SIG-M5 treated with dmso at 0.1 percent for 504 hours (cell line): ENCODE data around the gene SCAF11.
"Not testable (repeated sequence)": the region's sequence is repeated elsewhere in the genome, so short reads cannot be mapped to it uniquely, and the experiment has no call there.

Experiments used
- DNase-seq: peaks from one replicate; lab custom pipeline; 2025; ENCODE audit not compliant: unreplicated experiment; lab: John Stamatoyannopoulos, UW

The SCAF11 gene, protein sequence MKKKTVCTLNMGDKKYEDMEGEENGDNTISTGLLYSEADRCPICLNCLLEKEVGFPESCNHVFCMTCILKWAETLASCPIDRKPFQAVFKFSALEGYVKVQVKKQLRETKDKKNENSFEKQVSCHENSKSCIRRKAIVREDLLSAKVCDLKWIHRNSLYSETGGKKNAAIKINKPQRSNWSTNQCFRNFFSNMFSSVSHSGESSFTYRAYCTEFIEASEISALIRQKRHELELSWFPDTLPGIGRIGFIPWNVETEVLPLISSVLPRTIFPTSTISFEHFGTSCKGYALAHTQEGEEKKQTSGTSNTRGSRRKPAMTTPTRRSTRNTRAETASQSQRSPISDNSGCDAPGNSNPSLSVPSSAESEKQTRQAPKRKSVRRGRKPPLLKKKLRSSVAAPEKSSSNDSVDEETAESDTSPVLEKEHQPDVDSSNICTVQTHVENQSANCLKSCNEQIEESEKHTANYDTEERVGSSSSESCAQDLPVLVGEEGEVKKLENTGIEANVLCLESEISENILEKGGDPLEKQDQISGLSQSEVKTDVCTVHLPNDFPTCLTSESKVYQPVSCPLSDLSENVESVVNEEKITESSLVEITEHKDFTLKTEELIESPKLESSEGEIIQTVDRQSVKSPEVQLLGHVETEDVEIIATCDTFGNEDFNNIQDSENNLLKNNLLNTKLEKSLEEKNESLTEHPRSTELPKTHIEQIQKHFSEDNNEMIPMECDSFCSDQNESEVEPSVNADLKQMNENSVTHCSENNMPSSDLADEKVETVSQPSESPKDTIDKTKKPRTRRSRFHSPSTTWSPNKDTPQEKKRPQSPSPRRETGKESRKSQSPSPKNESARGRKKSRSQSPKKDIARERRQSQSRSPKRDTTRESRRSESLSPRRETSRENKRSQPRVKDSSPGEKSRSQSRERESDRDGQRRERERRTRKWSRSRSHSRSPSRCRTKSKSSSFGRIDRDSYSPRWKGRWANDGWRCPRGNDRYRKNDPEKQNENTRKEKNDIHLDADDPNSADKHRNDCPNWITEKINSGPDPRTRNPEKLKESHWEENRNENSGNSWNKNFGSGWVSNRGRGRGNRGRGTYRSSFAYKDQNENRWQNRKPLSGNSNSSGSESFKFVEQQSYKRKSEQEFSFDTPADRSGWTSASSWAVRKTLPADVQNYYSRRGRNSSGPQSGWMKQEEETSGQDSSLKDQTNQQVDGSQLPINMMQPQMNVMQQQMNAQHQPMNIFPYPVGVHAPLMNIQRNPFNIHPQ (N-terminal part only)

DNA sequence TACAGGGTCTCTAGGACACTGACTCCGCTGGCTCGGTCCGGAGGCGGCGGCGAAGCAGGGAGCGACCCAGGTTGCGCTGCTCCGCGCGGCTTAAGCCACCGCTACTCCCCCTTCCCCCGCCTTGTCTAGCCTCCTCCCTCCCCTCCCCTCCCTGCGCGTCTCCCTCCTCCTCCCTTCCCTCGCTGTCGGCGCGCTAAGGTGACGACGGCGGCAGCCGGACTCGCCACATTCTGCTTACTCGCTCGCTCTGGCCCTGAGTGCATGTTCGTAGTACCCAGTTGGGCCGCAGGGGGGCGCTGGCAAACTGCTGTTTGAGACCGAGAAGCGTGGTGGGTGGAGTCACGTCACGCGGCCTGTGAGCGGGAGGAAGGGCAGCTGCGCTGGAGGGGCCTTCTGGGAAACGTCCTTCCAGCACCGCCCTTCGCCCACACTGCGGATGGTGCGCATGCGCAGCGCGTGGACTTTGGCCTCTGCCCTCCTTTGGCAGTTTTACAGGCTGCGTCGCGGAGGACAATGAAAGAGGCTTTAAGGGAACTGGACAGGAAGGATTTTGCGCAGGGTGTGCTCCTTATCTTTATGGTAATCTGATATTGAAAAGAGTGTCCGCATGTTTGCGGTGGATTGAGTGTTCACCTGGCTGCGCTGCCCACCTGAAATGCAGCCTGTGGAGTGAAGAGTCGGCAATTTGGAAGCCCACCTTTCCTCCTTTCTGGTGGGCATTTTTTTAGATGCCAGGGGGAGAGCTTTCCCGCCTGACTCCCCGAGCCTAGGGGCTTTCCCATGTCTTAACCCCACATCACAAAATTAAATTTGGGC is at the start of gene SCAF11:
Gene SCAF11 (minus strand): TSS at position 107 of the 816 bp plus-strand sequence. CDS start 26,407 bp downstream, outside the sequence.
- peak; percentile 99 for DNase-seq

DNA sequence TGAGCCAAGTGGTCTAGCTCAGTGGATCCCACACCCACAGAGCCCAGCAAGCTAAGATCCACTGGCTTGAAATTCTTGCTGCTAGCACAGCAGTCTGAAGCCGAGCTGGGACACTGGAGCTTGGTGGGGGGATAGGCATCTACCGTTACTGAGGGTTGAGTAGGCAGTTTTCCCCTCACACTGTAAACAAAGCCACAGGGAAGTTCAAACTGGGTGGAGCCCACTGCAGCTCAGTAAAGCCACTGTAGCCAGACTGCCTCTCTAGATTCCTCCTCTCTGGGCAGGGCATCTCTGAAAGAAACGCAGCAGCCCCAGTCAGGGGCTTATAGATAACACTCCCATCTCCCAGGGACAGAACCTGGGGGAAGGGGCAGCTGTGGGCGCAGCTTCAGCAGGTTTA is 46.7 kb upstream of the SCAF11 start:
- not testable (repeated sequence) for DNase-seq

DNA sequence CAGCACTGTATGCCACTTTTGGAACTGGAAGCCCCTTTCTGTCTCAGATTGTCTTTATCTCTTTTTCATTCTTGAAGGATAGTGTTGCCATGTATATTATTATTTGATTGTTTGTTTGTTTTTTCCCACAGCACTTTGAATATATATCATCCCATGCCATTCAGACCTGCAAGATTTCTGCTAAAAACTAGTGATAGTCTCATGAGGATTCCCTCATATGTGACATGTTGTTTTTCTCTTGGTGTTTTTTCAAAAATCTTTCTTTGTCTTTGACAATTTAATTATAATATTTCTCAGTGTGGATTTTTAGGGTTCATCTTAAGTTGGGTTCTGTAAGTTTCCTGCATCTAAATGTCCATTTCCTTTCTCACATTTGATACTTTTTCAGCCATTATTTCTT is 36.8 kb upstream of the SCAF11 start:
- DNase-seq, result no peak

DNA sequence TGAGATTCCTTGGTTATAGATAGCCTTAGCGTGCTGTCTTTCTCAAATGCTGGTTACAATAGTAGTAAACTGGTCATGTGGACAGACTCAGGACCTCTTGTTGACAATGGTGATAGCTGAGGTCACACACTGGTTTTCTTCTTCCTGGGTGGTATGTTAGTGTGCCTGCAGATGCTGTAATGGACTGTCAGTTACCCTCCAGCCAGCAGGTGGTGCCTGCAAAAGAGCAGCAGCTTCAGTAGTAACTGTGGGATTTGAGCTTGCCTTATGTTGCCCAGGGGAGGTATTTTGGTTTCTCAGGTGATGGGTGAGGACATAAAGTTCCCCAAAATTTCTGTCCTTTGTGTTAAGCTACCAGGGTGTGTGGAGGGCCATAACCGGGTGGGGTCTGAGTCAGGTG is 33.7 kb upstream of the SCAF11 start:
- DNase-seq, result no peak

DNA sequence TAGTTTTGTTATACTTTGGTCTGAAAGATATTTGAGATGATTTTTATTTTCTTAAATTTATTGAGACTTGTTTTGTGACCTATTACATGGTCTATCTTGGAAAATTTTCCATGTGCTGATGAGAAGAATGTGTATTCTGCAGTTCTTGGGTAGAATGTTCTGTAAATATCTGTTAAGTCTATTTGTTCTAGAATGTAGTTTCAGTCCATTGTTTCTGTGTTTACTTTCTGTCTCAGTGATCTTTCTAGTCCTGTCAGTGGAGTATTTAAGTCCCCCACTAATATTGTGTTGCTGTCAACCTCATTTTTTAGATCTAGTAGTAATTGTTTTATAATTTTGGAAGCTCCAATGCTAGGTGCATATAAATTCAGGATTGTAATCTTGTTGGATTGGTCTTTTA is 30.4 kb upstream of the SCAF11 start:
- DNase-seq, result no peak

DNA sequence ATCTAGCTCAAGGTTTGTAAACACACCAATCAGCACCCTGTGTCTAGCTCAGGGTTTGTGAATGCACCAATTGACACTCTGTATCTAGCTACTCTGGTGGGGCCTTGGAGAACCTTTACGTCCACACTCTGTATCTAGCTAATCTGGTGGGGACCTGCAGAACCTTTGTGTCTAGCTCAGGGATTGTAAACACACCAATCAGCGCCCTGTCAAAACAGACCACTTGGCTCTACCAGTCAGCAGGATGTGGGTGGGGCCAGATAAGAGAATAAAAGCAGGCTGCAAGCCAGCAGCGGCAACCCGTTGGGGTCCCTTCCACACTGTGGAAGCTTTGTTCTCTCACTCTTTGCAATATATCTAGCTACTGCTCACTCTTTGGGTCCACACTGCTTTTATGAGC is 28.3 kb upstream of the SCAF11 start:
- not testable (repeated sequence) for DNase-seq

DNA sequence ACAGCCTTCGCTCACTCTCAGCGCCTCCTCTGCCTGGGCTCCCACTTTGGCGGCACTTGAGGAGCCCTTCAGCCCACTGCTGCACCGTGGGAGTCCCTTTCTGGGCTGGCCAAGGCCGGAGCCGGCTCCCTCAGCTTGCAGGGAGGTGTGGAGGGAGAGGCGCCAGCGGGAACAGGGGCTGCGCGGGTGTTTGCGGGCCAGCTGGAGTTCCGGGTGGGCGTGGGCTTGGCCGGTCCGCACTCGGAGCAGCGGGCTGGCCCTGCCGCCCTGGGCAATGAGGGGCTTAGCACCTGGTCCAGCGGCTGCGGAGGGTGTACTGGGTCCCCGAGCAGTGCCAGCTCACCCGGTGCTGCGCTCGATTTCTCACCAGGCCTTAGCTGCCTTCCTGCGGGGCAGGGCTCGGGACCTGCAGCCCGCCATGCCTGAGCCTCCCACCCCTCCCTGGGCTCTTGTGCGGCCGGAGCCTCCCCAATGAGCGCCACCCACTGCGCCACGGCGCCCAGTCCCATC is 27.5 kb upstream of the SCAF11 start:
- not testable (repeated sequence) for DNase-seq

DNA sequence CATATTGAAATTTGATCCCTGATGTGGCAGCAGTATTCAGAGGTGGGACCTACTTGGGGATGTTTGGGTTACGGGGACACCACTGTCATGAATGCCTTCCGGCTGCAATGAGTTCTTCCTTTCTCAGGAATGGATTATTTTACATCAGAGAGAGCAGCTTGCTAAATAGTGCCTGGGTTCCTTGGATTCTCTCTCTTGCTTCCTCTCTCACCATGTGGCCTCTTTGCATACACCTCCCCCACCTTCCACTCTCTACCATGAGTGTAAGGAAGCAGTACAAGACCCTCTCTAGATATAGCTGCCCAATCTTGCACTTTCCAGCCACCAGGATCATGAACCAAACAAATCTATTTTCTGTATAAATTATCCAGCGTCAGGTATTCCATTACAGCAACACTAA is 15.4 kb upstream of the SCAF11 start:
- no peak for DNase-seq

DNA sequence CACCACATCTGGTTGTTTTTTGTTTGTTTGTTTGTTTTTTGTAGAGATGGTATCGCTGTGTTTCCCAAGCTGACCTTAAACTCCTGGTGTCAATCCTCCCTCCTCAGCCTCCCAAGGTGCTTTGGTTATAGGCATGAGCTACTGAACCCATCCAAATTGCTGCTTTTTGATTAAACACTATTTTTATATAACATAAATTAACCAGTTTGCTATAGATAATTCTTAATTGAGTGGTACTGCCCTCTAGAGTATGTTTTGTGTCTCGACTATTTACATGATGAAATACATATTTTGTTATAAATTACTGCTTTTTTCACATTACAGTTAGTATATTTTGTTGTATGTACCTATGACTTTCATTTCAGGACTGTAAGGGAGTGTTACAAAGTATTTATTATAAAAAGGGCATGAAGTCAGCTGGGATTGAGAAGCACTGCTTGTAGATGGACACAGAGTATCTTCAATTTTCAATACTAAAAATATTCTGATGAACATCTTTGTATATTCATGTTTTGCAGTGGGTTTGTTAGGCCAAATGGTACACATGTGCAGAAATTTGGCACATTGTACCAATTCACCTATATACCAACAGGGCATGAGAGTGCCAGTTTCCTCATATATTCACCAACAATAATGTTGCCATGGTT is 14.9 kb upstream of the SCAF11 start:
- DNase-seq, result no peak

DNA sequence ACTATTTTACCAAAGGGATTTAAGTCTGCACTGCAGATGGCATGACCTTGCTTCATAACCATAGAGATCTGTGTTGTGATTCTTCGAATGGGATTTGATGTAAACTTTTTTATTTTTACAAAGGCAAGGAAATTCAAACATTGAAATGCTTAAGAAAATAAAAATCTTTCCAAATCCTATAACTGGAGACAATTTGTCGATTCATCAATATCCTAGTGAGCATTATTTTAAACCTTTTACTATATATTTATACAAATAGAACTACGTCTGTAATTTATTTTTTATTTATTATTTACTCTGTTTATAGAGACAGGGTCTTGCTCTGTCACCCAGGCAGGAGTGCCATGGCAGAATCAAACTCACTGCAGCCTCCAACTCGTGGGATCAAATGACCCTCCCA is 14.3 kb upstream of the SCAF11 start:
- DNase-seq, result no peak

DNA sequence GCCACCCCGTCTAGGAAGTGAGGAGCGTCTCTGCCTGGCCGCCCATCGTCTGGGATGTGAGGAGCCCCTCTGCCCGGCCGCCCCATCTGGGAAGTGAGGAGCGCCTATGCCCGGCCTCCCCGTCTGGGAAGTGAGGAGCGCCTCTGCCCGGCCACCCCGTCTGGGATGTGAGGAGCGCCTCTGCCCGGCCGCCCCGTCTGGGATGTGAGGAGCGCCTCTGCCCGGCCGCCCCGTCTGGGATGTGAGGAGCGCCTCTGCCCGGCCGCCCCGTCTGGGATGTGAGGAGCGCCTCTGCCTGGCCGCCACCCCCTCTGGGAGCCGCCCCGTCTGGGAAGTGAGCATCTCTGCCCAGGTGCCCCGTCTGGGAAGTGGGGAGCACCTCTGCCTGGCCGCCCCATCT is 9.7 kb upstream of the SCAF11 start:
- DNase-seq, result not testable (repeated sequence)

DNA sequence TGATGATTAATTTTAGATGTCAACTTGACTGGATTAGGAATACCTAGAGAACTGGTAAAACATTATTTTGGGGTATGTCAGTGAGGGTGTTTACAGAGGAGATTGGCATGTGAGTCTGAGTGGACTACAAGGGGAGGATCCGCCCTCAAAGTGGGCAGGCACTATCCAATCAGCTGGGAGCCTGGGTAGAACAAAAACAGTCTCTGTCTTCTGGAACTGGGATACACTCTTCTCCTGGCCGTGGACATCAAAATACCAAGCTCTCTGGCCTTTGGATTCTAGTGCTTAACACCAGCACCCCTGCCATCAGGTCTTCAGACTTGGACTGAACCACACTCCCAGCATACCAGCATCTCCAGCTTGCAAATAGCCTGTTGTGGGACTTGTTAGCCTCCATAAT is 4.4 kb upstream of the SCAF11 start:
- DNase-seq, result no peak

DNA sequence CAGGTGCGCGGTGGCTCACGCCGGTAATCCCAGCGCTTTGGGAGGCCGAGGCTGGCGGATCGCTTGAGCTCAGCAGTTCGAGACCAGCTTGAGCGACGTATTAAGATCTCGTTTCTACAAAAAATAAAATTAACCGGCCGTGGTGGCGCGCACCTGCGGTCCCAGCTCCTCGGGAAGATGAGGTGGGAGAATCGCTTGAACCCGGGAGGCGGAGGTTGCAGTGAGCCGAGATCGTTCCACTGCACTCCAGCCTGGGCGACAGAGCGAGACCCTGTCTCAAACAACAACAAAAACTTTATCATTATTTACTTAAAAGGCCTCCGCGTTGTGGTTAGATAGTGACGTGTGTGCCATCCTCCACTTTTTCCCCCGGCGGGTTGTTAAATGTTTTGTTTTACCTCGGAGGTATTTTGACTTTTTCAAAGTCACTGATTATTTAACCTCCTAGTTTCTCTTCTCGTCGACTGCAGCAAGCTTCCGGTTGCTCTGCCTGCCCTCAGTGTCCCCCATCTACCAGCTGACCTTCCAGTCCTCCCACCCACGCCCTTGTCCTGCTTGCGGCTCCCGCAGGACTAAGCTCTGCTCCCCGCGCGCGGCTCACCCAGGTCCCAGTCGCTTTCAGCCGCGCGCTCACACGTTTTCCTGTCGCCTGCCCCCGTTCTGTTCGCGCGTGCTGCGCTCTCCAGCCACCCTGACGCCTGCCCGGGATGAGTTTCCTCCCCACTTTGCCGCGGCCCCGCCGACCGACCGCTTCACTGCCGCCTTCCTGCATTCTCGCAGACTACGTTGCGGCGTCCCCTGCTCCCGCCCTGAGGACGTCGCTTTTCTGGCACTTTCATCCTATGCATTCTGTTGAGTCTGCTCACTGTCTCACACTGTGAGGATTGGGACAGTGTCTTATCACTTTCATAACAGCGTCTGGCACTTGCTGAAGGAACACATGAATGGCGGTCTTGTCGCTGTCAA is 1.2 kb upstream of the SCAF11 start:
- peak; percentile 89 for DNase-seq

DNA sequence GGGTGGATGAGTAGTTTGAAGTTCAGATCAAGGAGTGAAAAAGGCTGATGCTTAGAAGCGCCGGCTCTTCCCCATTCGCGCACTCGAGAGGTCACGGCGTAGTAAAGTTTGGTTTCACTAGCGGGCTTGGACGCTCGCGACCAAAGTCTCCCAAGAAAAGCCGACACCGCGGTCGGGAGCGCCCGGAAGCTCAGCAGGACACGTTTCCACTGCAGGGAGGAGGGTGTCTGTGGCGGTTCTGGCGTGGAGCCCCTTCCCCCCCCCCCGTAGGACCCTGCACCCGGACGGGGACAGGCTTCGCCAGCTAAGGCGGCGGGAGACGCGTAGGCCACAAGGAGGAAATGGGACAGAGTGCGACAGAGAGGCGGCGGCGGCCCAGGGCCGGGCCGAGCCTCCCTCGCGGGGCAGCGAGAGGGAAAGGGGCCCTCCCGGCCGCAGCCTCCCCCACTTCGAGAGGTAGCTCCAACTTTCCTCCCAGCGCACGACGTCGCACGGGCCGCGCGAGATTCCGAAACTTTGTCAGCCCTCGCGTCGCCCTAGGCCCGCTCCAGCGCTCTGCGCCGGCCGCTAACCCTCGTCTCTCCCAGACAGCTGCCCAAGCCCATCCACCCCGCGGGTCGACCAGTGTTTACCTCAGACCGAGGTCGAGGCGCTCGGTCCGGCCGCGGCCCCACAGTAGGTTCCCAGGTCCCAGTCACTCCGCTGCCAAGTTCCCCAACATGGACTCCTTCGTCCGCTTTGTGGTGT is 480 bp downstream of the SCAF11 start:
- DNase-seq, result peak; percentile 75

DNA sequence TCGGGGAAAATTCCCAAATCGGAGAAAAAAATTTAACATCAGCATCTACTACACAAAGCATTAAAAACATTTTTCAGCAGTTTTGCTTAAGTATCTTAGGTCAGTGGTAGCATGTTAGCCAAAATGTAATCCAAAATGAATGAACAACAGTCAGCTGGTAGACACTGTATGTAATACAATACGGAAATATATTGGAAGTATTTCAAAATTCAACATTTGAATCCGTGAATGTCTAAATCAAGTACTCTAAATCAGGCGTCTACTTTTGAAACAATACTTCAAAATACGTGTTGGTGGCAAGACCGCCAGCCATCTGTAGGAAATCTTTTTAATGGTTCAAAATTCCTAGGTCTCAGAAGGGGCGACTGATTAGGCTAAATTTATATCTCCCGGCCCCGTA is 1.1 kb downstream of the SCAF11 start:
- no peak for DNase-seq

DNA sequence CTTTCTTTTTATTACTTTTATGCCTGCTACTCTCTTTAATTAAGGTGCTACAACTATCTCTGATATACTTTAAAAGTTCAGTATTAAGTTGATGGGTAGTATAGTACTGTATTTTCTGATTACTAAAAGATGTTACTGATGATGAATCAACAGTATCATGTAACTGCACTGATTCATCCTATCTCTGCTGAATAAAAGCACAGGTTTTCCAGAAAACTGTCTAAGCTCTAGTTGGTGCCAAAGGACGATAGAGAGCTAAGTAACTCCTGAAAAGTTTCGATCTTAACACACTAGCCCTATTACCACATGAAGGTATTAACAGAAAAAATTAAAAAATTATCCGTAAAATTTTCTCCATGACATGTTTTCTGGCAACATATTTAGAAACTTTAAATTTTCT is 2.1 kb downstream of the SCAF11 start:
- no peak for DNase-seq

DNA sequence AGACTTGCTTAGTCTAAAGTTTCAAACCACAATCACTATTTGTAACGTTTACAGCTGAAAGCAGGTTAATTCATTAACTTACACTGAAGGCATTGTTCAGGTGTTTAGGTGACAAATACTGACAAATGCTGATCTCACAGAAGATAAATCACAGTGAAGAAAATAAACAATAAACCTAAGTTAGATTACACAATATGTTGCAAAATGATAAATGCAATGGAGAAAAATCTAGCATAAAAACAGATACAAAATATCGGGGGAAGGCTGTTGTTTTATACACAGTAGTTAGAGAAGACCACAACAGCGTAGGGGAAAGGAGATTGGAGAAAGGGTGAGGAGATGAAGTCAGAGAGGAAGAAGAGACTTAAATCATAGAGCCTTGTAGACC is 3.0 kb downstream of the SCAF11 start:
- DNase-seq, result no peak
